Upper lobe of right lung (tissue), 1 donor: Measurements from ENCODE around the gene GLB1L3. TPM values are rescaled to one million over a fixed set of nuclear protein-coding genes. Genes with fewer than 3 reads are reported as not detected.

ENCODE experiments used
- ATAC-seq: fragments of 200-7000 bp; cut with Tn5 transposase; one replicate; pipeline ENCODE4 v1.9.1; 2020; ENCODE audit warnings: mild to moderate bottlenecking, moderate library complexity
- DNase-seq: peaks from one replicate; pipeline ENCODE4 v3.0.0-alpha.2; 2020
- H3K27ac ChIP-seq: fragments of 200-600 bp; one replicate; pipeline ENCODE4 v1.8.0; 2022
- H3K27me3 ChIP-seq: fragments of 200-600 bp; one replicate; pipeline ENCODE4 v1.8.0; 2022; ENCODE audit warnings: mild to moderate bottlenecking
- H3K36me3 ChIP-seq: fragments of 200-600 bp; one replicate; pipeline ENCODE4 v1.8.0; 2022
- H3K4me1 ChIP-seq: fragments of 200-600 bp; one replicate; pipeline ENCODE4 v1.8.0; 2022
- H3K4me3 ChIP-seq: fragments of 200-600 bp; one replicate; pipeline ENCODE4 v1.8.0; 2022; ENCODE audit warnings: mild to moderate bottlenecking
- H3K9me3 ChIP-seq: fragments of 200-600 bp; one replicate; pipeline ENCODE4 v1.8.0; 2022
- intact Hi-C: fragments of 100-400 bp; cut with DNase I; formaldehyde crosslinking; loops from one replicate; pipeline ENCODE4 v1.11.0; 2022
- total RNA-seq: library from RNA; stranded (reverse); fragmentation: NEBNext Ultra II Directional; extraction: Animal tissue kit (Norgen Biotek cat#: 25700); gene quantifications from one replicate; pipeline ENCODE4 v1.2.1, GENCODE V29; 2021
- TF ChIP-seq, protein P1 (sequence below): fragments of 200-600 bp; IDR thresholded peaks from one replicate; pipeline ENCODE4 v1.8.0; 2022; ENCODE audit warnings: antibody characterized with exemption
- donor health status: DM: no; HTN: yes; CAD: no; lungs with severe emphysema.

Gene GLB1L3
- total RNA-seq, 1 donor from 2014 or later: 0.43 TPM

DNA sequence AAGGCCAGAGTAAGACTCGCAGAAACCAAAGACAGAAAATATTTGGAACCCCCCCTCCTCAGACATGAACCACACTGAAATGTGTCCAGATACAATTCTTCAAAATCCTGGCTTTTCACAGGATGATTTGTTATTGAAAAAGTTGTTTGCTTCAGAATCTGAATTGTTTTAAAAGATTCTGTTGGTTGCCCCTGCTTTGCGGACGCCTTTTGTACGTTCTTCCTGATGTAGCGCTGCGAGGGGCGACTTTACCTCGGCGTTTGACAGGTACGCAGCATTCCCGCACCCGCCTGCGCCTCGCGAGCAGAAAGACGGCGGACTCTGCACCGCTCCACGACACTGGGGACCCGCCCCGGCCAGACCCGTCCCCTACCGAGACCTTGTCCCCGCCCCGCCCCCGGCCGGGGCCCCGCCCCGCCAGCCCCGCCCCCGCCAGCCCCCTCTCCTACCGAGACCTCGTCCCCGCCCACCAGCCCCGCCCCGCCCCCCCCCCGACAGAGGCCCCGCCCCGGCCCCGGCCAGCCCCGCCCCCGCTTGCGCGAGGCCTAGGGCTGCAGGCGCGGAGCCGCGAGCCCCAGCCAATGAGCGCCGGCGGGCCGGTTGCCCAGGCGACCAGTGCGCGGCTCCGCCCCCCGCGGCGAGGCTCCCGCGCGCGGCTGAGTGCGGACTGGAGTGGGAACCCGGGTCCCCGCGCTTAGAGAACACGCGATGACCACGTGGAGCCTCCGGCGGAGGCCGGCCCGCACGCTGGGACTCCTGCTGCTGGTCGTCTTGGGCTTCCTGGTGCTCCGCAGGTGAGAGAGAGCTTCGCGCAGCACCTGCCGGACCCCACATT is 55.4 kb downstream of the GLB1L3 start, which contains the start of gene GLB1L2:
GLB1L2 (plus strand) TSS at position 635 of the 835 bp plus-strand sequence; CDS start at position 709, 74 bp downstream.
- Histone ChIP-seq H3K27ac (no peak within 1 kb of the TSS), H3K4me1 (no peaks in the 10 kb centered on the region), H3K36me3 (no peaks in the 10 kb centered on the region), H3K4me3 (peak within 1 kb of the TSS; percentile 54), H3K9me3 (no peaks in the 10 kb centered on the region), H3K27me3 (peaks cover 7% of the 10 kb centered on the region)
- DNase-seq: peak; percentile 87
- intact Hi-C loops: no loop called here
- peak; percentile 94 for ATAC-seq
- TF ChIP-seq, protein P1, sequence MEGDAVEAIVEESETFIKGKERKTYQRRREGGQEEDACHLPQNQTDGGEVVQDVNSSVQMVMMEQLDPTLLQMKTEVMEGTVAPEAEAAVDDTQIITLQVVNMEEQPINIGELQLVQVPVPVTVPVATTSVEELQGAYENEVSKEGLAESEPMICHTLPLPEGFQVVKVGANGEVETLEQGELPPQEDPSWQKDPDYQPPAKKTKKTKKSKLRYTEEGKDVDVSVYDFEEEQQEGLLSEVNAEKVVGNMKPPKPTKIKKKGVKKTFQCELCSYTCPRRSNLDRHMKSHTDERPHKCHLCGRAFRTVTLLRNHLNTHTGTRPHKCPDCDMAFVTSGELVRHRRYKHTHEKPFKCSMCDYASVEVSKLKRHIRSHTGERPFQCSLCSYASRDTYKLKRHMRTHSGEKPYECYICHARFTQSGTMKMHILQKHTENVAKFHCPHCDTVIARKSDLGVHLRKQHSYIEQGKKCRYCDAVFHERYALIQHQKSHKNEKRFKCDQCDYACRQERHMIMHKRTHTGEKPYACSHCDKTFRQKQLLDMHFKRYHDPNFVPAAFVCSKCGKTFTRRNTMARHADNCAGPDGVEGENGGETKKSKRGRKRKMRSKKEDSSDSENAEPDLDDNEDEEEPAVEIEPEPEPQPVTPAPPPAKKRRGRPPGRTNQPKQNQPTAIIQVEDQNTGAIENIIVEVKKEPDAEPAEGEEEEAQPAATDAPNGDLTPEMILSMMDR: no peak

DNA sequence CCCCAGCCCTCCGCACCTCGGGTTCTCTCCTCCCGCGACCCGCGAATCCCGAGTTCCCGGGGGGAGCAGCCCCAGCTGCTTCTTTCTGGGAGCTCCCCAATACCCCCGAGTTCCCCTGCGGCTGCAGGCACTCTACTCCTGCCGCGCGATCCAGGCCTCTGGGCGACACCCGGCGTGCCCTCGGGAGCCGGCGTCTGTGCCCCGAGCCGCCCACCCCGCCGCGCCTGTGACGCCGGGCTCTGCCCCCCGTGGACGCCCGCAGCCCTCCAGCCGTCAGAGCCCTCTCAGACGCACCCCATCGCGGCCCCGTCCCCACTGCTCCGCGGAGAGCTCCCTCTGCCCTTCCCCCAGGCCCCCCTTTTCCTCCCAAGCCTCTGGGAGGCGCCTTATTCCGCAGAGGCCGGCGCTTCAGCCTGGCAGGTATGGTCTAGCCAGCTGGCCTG is 56.0 kb downstream of the GLB1L3 start:
- Histone ChIP-seq H3K4me3 (peak overlapping the region; percentile 54), H3K27ac (no peak overlapping the region), H3K4me1 (no peaks in the 10 kb centered on the region), H3K36me3 (no peaks in the 10 kb centered on the region), H3K9me3 (no peaks in the 10 kb centered on the region), H3K27me3 (peaks cover 7% of the 10 kb centered on the region)
- intact Hi-C loops: no loop called here
- ATAC-seq: peak; percentile 53
- no peak for DNase-seq
- TF ChIP-seq, protein P1: no peak

DNA sequence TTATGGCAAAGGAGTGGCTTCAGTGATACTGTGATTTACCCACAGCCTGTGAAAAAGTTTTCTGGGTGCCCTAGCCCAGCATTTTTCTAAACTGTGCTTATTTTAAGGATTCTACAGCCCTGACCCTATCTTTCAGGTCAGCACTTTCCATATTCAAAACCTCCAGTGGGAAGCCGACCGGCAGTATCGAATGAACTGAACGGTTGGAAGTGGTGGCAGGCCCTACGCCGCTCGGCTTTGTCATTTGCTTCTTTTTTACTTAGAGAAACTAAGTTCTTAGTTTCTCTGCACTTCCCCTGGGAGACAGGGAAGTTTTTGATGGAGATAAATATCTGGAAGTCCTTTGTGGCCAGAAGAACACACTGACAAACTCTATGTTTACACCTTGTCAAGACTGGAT is 56.6 kb downstream of the GLB1L3 start:
- Histone ChIP-seq H3K27ac (no peak overlapping the region), H3K4me3 (no peak overlapping the region)
- intact Hi-C loops: no loop called here

DNA sequence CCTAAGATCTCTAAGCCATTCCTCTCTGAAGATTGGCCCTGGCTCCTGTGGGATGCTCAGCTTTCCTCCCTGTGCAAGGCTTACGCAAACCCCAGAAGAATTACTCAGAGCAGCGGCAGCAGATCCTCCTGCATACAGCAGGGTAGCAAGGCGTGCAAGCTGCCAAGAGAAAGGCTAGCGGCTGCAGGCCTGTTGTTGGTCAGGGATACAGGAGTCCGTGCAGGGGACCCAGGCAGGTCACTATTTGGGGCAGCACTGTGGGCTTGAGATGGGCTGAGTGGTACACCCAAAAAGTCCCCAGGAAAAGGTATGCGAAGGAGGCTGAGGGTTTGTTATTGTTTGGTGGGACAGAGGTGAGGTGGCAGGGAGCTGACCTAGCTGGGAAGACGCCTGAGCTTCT is 57.1 kb downstream of the GLB1L3 start:
- H3K27ac ChIP-seq: no peak overlapping the region
- no peaks in the 10 kb centered on the region for H3K4me1 ChIP-seq
- TF ChIP-seq, protein P1: no peak
- no peaks in the 10 kb centered on the region for H3K36me3 ChIP-seq
- ATAC-seq (no peak), DNase-seq (no peak)
- H3K9me3 ChIP-seq: no peaks in the 10 kb centered on the region
- peaks cover 7% of the 10 kb centered on the region for H3K27me3 ChIP-seq
- intact Hi-C loops: no loop called here
- no peak overlapping the region for H3K4me3 ChIP-seq

More for the DNA sequence above, 56.6 kb downstream of the GLB1L3 start:
- Histone ChIP-seq H3K27me3 (peaks cover 7% of the 10 kb centered on the region), H3K9me3 (no peaks in the 10 kb centered on the region), H3K36me3 (no peaks in the 10 kb centered on the region), H3K4me1 (no peaks in the 10 kb centered on the region)
- DNase-seq: no peak
- no peak for ATAC-seq
- TF ChIP-seq, protein P1: no peak

DNA sequence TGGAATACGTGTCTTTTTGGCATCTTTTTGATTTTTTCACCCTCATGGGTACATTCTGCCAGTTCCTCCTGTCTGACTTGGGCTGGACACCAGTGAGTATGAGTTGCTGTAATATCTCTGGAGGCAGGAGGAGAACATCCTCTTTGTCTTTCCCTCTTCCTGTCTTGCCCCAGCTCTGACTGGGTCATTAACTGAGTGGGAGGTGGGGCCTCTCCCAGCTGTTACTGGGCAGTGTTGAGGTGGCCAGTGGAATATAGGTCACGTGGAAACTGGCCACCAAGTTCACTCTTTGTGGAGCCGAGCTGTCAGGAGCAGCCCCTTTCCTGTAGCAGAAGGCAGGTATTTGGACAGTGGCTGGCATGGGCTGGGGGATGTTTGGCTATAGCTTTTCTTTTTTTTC is 57.8 kb downstream of the GLB1L3 start:
- no peaks in the 10 kb centered on the region for H3K4me1 ChIP-seq
- H3K4me3 ChIP-seq: no peak overlapping the region
- DNase-seq (no peak), ATAC-seq (peak; percentile 68)
- peaks cover 7% of the 10 kb centered on the region for H3K27me3 ChIP-seq
- H3K9me3 ChIP-seq: no peaks in the 10 kb centered on the region
- TF ChIP-seq, protein P1: no peak
- intact Hi-C loops: no loop called here
- no peak overlapping the region for H3K27ac ChIP-seq
- H3K36me3 ChIP-seq: no peaks in the 10 kb centered on the region
